ENCODE data around the gene PXDC1. TPM values are rescaled to one million over a fixed set of nuclear protein-coding genes. Genes with fewer than 3 reads are reported as not detected.
A peak's percentile ranks its signal among the peaks of the same experiment; 100 is the strongest.

Gene PXDC1
- total and polyA plus RNA-seq, 12 donors: 3.7 to 46.7 (median 22.5) TPM

DNA sequence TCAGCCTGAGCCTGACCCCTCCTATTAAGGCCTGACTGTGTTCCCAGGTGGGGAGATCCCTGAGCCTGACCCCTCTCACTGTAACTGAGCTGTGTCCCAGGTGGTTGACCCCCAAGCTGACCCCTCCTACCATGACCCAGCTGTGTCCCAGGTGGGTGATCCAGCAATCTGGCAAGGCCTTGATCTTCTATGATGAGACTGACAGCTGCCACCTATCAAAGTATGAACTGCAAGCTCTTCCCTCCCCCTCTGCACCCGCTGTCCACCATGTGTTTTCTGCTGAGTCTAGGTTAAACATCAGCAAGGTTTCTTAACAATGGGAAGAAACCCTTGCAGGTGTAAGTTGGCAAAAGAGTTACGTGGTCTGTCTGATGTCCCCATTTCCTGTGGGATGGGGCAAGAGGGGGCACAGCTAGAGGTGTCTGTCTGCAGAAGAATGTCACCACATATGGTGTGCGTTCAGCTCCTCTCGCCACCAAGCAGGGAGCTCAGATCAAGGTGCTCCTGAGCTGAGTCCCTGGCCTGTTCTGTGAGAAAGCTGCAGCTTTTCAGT is 5.9 kb downstream of the PXDC1 start:
- DNase-seq: no peak
- WGBS, 4 donors: 90 to 94% (median 92%) methylated on average over 4 of the region's 4 CpGs

GRCh38 chr6:3744901-3745470 is 6.5 kb downstream of the PXDC1 start:
- H3K27me3 ChIP-seq: no peaks in the 10 kb centered on the region
- H3K4me1 ChIP-seq (replicated peaks in 1 of 2): peaks cover 4 to 42% of the 10 kb centered on the region in 2 donors
- H3K9me3 ChIP-seq (replicated peaks in 1 of 3): no peaks in the 10 kb centered on the region
- H3K36me3 ChIP-seq (replicated peaks in 1 of 2): no peaks in the 10 kb centered on the region
- intact Hi-C loops (cut with DNase I): loop anchor here (5.0 to 10.0 kb wide), 5 partner anchors 142 to 270 kb away; no protein-coding TSS in a partner anchor
- DNase-seq: peak in 1 of 7 donors; percentile 11
- peak overlapping the region in 1 of 5 donors; percentile 39 for H3K27ac ChIP-seq
- TF ChIP-seq, protein P1, sequence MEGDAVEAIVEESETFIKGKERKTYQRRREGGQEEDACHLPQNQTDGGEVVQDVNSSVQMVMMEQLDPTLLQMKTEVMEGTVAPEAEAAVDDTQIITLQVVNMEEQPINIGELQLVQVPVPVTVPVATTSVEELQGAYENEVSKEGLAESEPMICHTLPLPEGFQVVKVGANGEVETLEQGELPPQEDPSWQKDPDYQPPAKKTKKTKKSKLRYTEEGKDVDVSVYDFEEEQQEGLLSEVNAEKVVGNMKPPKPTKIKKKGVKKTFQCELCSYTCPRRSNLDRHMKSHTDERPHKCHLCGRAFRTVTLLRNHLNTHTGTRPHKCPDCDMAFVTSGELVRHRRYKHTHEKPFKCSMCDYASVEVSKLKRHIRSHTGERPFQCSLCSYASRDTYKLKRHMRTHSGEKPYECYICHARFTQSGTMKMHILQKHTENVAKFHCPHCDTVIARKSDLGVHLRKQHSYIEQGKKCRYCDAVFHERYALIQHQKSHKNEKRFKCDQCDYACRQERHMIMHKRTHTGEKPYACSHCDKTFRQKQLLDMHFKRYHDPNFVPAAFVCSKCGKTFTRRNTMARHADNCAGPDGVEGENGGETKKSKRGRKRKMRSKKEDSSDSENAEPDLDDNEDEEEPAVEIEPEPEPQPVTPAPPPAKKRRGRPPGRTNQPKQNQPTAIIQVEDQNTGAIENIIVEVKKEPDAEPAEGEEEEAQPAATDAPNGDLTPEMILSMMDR (IDR thresholded peaks at IDR 0.05): no peak
- TF ChIP-seq POLR2A (IDR thresholded peaks at IDR 0.05): no peak
- WGBS, 4 donors: 91 to 95% (median 94%) methylated on average over 9 to 20 of the region's 20 CpGs
- no peak overlapping the region for H3K4me3 ChIP-seq

More for the DNA sequence above, 5.9 kb downstream of the PXDC1 start:
- Histone ChIP-seq H3K9me3 (replicated peaks in 1 of 3) (no peaks in the 10 kb centered on the region), H3K27ac (peak overlapping the region in 1 of 5 donors; percentile 39), H3K4me1 (replicated peaks in 1 of 2) (peaks cover 10 to 42% of the 10 kb centered on the region in 2 donors), H3K36me3 (replicated peaks in 1 of 2) (no peaks in the 10 kb centered on the region), H3K27me3 (no peaks in the 10 kb centered on the region), H3K4me3 (no peak overlapping the region)
- TF ChIP-seq POLR2A (IDR thresholded peaks at IDR 0.05): no peak
- TF ChIP-seq, protein P1 (IDR thresholded peaks at IDR 0.05): no peak
- intact Hi-C loops (cut with DNase I): loop anchor here (5.0 to 10.0 kb wide), 2 partner anchors 247 to 269 kb away; no protein-coding TSS in a partner anchor

DNA sequence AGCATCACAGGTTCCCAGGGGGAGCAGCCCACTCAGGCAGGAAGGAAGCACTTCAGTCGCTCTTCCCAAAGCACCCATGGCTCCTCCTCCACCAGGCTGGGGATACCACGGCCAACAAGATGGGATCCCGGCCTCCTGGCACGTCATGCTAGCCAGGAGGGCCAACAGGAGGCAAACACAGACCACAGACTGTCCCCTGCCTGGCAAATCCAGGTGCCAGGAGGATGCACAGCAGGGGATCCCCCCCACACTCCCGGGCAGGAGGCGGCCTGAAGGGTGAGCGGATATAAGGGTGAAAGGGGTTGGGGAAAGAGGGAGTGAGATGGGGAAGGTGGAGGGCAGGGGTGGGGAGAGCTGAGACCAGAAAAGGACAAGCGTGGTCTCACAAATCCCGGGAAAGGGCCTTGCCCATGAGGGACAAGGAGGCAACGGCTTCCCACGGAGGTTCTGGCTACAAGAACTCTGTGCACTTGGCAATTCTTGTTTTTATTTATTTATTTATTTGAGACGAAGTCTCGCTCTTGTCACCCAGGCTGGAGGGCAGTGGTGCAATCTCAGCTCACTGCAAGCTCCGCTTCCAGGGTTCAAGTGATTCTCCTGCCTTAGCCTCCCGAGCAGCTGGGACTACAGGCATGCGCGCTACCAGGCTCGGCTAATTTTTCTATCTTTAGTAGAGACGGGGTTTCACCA is 7.2 kb downstream of the PXDC1 start:
- H3K36me3 ChIP-seq (replicated peaks in 1 of 2): no peaks in the 10 kb centered on the region
- H3K27me3 ChIP-seq: no peaks in the 10 kb centered on the region
- no peak for DNase-seq
- H3K9me3 ChIP-seq (replicated peaks in 1 of 3): no peaks in the 10 kb centered on the region
- H3K27ac ChIP-seq: peak overlapping the region in 1 of 5 donors; percentile 88
- WGBS, 4 donors: 87 to 89% (median 87%) methylated on average over 19 of the region's 19 CpGs
- peaks cover 0 to 39% of the 10 kb centered on the region in 2 donors for H3K4me1 ChIP-seq (replicated peaks in 1 of 2)
- TF ChIP-seq, protein P1 (IDR thresholded peaks at IDR 0.05): no peak
- no peak for TF ChIP-seq POLR2A (IDR thresholded peaks at IDR 0.05)
- intact Hi-C loops (cut with DNase I): loop anchor here (5.0 to 10.0 kb wide), 4 partner anchors 143 to 270 kb away; no protein-coding TSS in a partner anchor
- H3K4me3 ChIP-seq: no peak overlapping the region

GRCh38 chr6:3743541-3743940 is 8.0 kb downstream of the PXDC1 start:
- 89 to 92% (median 90%) methylated on average over 10 of the region's 10 CpGs for WGBS, 4 donors
- Histone ChIP-seq H3K27ac (peak overlapping the region in 3 of 5 donors; percentile 46 to 88 (median 62)), H3K4me1 (replicated peaks in 1 of 2) (peaks cover 0 to 31% of the 10 kb centered on the region in 2 donors), H3K9me3 (replicated peaks in 1 of 3) (no peaks in the 10 kb centered on the region), H3K4me3 (no peak overlapping the region), H3K36me3 (replicated peaks in 1 of 2) (peaks cover 0 to 3% of the 10 kb centered on the region in 2 donors), H3K27me3 (no peaks in the 10 kb centered on the region)
- intact Hi-C loops (cut with DNase I): loop anchor here (5.0 to 10.0 kb wide), 4 partner anchors 144 to 271 kb away; no protein-coding TSS in a partner anchor
- no peak for DNase-seq
- no peak for TF ChIP-seq POLR2A (IDR thresholded peaks at IDR 0.05)
- TF ChIP-seq, protein P1 (IDR thresholded peaks at IDR 0.05): no peak

Data from adrenal gland (tissue), 12 donors.